Activated CD4-positive, alpha-beta T cell treated with anti-CD3 and anti-CD28 coated beads, Interleukin-2, amount 50 U/mL, for 48 hours (primary cell): ENCODE measurements around the gene SKP1.
A peak's percentile ranks its signal among the peaks of the same experiment; 100 is the strongest.
"Not testable (repeated sequence)": the region's sequence is repeated elsewhere in the genome, so short reads cannot be mapped to it uniquely, and the experiment has no call there.

Experiments
- DNase-seq, 2 experiments: peaks; one replicate each; pipeline ENCODE4 v3.0.0-alpha.2; 2020

SKP1 gene

GRCh38 chr5:134176511-134177368 lies at the start of gene SKP1:
Gene SKP1 (minus strand): TSS chr5:134176950. CDS start chr5:134174022, 2,928 bp downstream.
- peak; percentile 81 to 86 for DNase-seq

- peak; percentile 99 to 100 for DNase-seq
These were observed 49.2 kb upstream of the SKP1 start, which contains the start of gene PPP2CA for GRCh38 chr5:134225780-134226440. Gene PPP2CA (minus strand): TSS chr5:134226073. CDS start chr5:134225861, 212 bp downstream.

DNA sequence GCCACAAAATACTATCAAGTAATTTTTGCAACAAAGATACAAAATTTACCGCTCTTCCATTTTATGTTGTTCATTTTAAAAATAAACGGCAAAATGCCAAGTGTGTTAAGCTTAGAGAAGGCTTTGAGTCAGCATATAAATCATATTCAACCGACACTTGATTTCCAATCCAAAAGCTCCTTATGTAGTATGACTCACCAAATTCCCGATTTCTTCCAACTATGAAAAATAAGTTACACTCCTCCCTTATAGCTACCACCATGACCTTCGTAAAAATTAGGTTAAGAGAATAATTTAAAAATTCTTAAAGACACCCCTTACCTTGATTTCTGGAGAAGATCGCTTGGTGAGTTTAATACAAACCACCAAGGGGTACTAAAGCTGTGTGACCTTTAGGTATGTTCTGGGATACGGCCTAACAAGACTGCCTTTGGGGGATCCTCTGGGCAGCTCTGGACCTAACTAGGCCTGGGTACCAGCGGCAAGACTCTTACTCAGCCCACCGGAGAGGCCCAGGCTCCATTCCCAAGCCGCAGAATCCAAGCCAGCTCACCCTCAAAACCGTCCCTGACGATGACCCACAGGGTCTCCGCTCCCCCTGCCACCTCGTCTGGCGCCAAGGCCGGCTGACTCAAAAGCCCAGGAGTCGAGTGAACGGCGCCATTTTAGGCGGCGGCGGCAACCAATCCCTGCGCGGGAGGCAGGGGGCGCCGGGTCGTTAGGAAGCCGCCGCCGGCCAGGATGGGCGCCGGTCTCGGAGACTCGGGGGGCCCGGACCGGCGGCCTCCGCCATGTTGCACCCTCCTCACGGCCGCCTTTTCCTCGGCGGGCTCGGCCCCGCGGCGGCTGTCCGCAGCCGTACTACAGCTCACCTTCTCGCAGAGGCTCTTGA lies 48.4 kb upstream of the SKP1 start:
- DNase-seq, result peak; percentile 64 to 72

- DNase-seq, result no peak
These were observed 46.9 kb upstream of the SKP1 start for GRCh38 chr5:134223406-134224248.

- not testable (repeated sequence) for DNase-seq
These were observed 44.9 kb upstream of the SKP1 start for GRCh38 chr5:134221690-134222089.

DNA sequence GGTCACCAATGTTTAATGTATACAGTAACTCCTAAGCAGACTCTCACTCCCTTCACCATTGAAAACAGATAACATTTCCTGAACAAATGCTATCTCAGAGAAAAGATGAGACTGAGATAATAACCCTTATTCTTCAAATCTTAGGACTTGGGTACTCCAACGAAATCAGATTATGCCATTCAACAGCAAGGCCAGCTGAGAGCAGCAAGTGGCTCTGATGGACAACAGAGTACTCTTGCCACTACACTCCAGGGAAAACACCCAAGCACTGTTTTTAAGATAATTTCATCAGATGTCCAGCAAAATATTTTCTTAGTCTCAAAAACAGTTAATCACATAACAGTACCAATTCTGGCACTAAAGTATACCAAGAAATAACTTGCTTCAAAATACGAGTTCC lies 39.0 kb upstream of the SKP1 start:
- no peak for DNase-seq

- not testable (repeated sequence) for DNase-seq
These were observed 34.7 kb upstream of the SKP1 start for GRCh38 chr5:134211263-134212031.

GRCh38 chr5:134209477-134210245 lies 32.9 kb upstream of the SKP1 start:
- no peak for DNase-seq

DNA sequence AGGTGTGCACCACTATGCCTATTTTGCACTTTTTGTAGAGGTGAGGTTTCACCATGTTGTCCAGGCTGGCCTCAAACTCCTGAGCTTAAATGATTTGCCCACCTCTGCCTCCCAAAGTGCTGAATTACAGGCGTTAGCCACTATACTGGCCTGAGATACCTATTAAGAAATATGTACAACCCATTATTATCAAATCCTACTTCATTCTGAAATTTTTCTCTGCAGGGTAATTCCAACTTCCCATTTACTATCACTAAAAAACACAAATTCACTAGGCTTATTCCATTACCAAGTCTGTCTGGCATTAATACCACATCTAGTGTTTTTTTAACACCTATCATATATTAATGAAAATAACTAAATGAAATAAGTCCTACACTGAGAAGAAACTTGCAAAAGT lies 30.9 kb upstream of the SKP1 start:
- no peak for DNase-seq

- no peak for DNase-seq
These were observed 29.9 kb upstream of the SKP1 start for GRCh38 chr5:134206627-134207160.

GRCh38 chr5:134204575-134204974 lies 27.8 kb upstream of the SKP1 start:
- DNase-seq, result no peak

- DNase-seq, result no peak
These were observed 26.9 kb upstream of the SKP1 start for GRCh38 chr5:134203630-134204029.

DNA sequence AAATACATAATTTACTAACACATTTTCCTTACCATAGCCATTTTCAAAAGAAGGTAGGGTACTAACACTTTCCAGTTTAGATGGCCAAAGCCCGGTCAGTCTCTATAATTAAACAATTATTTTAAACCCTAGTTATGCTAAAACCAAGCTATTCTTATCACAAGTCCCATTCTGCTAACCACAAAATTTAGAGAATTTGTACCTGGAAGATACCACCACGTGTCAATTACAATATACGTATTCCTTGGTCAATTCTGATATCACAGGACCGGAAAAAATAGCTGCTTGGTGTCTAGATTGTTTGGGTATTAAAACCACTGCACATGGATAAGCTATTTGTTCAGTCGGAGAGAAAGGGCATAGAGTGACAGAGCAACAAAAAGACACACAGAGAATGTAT lies 18.9 kb upstream of the SKP1 start:
- no peak for DNase-seq

DNA sequence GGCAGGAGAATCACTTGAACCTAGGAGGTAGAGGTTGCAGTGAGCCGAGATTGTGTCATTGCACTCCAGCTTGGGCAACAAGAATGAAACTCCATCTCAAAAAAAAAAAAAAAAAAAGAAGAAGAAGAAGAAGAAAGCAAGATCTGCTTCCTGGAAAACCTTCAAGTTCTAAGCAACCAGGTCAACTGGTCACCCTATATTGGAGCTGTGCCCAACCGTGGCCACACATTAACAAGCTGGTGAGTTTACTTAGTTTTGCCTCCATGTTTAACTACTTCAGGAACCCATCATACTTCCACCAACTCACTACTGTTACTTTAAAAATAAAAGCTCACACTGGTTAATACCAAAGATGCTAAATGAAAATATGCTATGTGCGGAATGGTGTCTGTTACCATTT lies 12.3 kb upstream of the SKP1 start:
- DNase-seq, result no peak

DNA sequence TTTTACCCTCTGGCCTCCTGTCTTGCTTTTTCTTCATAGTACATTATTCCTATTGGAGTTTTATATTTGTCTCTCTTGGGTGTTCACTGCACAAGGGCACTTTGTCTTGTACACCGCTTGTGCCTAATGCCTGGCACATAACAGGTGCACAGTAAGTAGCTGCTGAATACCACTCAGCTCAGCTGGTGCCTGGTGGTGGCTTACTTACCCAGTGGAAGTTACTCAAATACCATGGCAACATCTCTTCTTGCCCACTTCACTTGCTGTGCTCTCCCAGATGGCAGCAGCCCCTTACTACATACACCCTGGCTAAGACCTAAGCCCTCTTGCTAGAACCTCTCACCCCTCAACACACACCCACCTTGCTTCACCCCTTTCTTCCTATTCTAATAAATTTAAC lies 11.3 kb upstream of the SKP1 start:
- DNase-seq, result no peak

- DNase-seq, result peak; percentile 81 to 85
These were observed 7.7 kb upstream of the SKP1 start for GRCh38 chr5:134184155-134185135.

DNA sequence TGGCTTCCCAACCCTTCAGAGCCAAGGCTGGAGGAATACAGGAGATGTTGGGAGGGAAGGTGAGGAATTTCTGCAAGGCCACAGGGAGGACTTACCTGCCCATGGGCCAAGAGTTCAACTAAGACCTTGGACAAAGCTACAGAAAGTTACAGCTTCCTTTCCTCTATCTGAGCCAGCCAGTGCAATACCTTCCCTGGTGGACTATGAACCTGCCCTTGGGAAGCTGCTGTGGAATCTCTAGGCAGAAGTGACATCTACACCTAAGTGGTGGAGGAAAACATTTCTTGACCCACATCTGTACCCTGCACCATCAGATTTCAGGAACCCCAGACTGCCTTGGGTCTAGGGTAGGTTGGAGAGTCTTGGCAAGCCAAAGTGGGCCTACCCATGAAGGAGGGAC lies 6.7 kb upstream of the SKP1 start:
- DNase-seq, result no peak

GRCh38 chr5:134178096-134178419 lies 1.3 kb upstream of the SKP1 start:
- no peak for DNase-seq
